SK-N-SH treated with all-trans-retinoic acid at 6 μM for 48 hours (cell line): ENCODE measurements around the gene HPS3.

Experiments
- ATAC-seq: fragments of 200-7000 bp; cut with Tn5 transposase; 3 replicates; pipeline ENCODE4 v1.9.1; 2020; ENCODE audit warnings: mild to moderate bottlenecking, moderate library complexity
- ARNTL ChIP-seq: fragments of 450-650 bp; formaldehyde crosslinking; IDR thresholded peaks from 2 replicates; pipeline ENCODE4 v1.5.0; 2020; ENCODE audit warnings: low read depth, mild to moderate bottlenecking, moderate library complexity, borderline replicate concordance
- BACH2 ChIP-seq: fragments of 250-450 bp; sonication (Bioruptor Pico); IDR thresholded peaks from 2 replicates; pipeline ENCODE4 v1.9.0; 2021; ENCODE audit warnings: mild to moderate bottlenecking, borderline replicate concordance
- CREB5 ChIP-seq: fragments of 250-450 bp; sonication (Bioruptor Pico); IDR thresholded peaks from 2 replicates; pipeline ENCODE4 v1.5.1; 2020; ENCODE audit warnings: low read depth, mild to moderate bottlenecking, moderate library complexity
- CSDC2 ChIP-seq: fragments of 250-450 bp; sonication (Bioruptor Pico); IDR thresholded peaks from 2 replicates; pipeline ENCODE4 v1.5.0; 2020; ENCODE audit warnings: mild to moderate bottlenecking, moderate library complexity
- CSRNP3 ChIP-seq: fragments of 250-450 bp; sonication (Bioruptor Pico); IDR thresholded peaks from 2 replicates; pipeline ENCODE4 v1.5.1; 2021; ENCODE audit warnings: mild to moderate bottlenecking, moderate library complexity
- ESRRG ChIP-seq: fragments of 250-450 bp; sonication (Bioruptor Pico); IDR thresholded peaks from 2 replicates; pipeline ENCODE4 v1.6.1; 2021; ENCODE audit warnings: mild to moderate bottlenecking
- GLIS3 ChIP-seq: fragments of 250-450 bp; sonication (Bioruptor Pico); IDR thresholded peaks from 2 replicates; pipeline ENCODE4 v1.5.0; 2020; ENCODE audit warnings: mild to moderate bottlenecking, moderate library complexity
- OSR1 ChIP-seq: fragments of 250-450 bp; sonication (Bioruptor Pico); IDR thresholded peaks from 2 replicates; pipeline ENCODE4 v1.8.0; 2022; ENCODE audit warnings: moderate library complexity, mild to moderate bottlenecking, inconsistent platforms
- PATZ1 ChIP-seq: fragments of 250-450 bp; sonication (Bioruptor Pico); IDR thresholded peaks from 2 replicates; pipeline ENCODE4 v1.8.0; 2020; ENCODE audit warnings: mild to moderate bottlenecking, moderate library complexity, borderline replicate concordance
- POU6F1 ChIP-seq: fragments of 250-450 bp; sonication (Bioruptor Pico); IDR thresholded peaks from 2 replicates; pipeline ENCODE4 v1.8.0; 2021; ENCODE audit warnings: low read depth, mild to moderate bottlenecking, moderate library complexity, borderline replicate concordance
- PPARA ChIP-seq: fragments of 250-450 bp; sonication (Bioruptor Pico); IDR thresholded peaks from 2 replicates; pipeline ENCODE4 v1.5.0; 2020; ENCODE audit warnings: mild to moderate bottlenecking, borderline replicate concordance
- RARB ChIP-seq: fragments of 250-450 bp; sonication (Bioruptor Pico); IDR thresholded peaks from 2 replicates; pipeline ENCODE4 v1.8.0; 2021; ENCODE audit warnings: mild to moderate bottlenecking, moderate library complexity
- SNAI2 ChIP-seq: fragments of 250-450 bp; sonication (Bioruptor Pico); IDR thresholded peaks from 2 replicates; pipeline ENCODE4 v1.5.0; 2020; ENCODE audit warnings: mild to moderate bottlenecking, moderate library complexity
- TCF4 ChIP-seq: fragments of 250-450 bp; sonication (Bioruptor Pico); IDR thresholded peaks from 2 replicates; pipeline ENCODE4 v1.8.0; 2021; ENCODE audit warnings: mild to moderate bottlenecking, moderate library complexity, borderline replicate concordance
- TOX ChIP-seq: fragments of 250-450 bp; sonication (Bioruptor Pico); IDR thresholded peaks from 2 replicates; pipeline ENCODE4 v1.8.0; 2021; ENCODE audit warnings: mild to moderate bottlenecking, moderate library complexity, borderline replicate concordance
- TSHZ2 ChIP-seq: fragments of 250-450 bp; sonication (Bioruptor Pico); IDR thresholded peaks from 2 replicates; pipeline ENCODE4 v1.5.0; 2020; ENCODE audit warnings: mild to moderate bottlenecking, moderate library complexity
- ZC3H10 ChIP-seq: fragments of 250-450 bp; sonication (Bioruptor Pico); IDR thresholded peaks from 2 replicates; pipeline ENCODE4 v1.5.1; 2021; ENCODE audit warnings: mild to moderate bottlenecking, moderate library complexity
- ZFP3 ChIP-seq: fragments of 250-450 bp; sonication (Bioruptor Pico); IDR thresholded peaks from 2 replicates; pipeline ENCODE4 v1.5.0; 2020; ENCODE audit warnings: mild to moderate bottlenecking, moderate library complexity
- ZFP30 ChIP-seq: fragments of 450-650 bp; formaldehyde crosslinking; IDR thresholded peaks from 2 replicates; pipeline ENCODE4 v1.5.0; 2022; ENCODE audit warnings: mild to moderate bottlenecking, moderate library complexity
- ZNF565 ChIP-seq: fragments of 450-650 bp; formaldehyde crosslinking; conservative IDR thresholded peaks from 2 replicates; pipeline ENCODE4 v1.5.0; 2020; ENCODE audit warnings: low read depth, mild to moderate bottlenecking, moderate library complexity
- ZNF70 ChIP-seq: fragments of 450-650 bp; formaldehyde crosslinking; IDR thresholded peaks from 2 replicates; pipeline ENCODE4 v1.5.0; 2020; ENCODE audit warnings: mild to moderate bottlenecking, moderate library complexity
- ZNF8 ChIP-seq: fragments of 450-650 bp; formaldehyde crosslinking; IDR thresholded peaks from 2 replicates; pipeline ENCODE4 v1.5.0; 2020; ENCODE audit warnings: mild to moderate bottlenecking, moderate library complexity

The HPS3 gene

GRCh38 chr3:149089395-149089794, 40.0 kb upstream of the HPS3 start (continued):
- TF ChIP-seq ZNF565 (CRISPR knock-in tag) (no peak), TSHZ2 (CRISPR knock-in tag) (no peak), RARB (CRISPR knock-in tag) (no peak), ZNF70 (CRISPR knock-in tag) (no peak)

GRCh38 chr3:149090461-149090860, 39.0 kb upstream of the HPS3 start:
- TF ChIP-seq BACH2 = no peak
- TF ChIP-seq ESRRG (CRISPR knock-in tag) = no peak
- TF ChIP-seq PATZ1 = no peak
- TF ChIP-seq ZNF8 (CRISPR knock-in tag) = no peak
- no peak for TF ChIP-seq CREB5 (CRISPR knock-in tag)
- TF ChIP-seq OSR1 = no peak
- TF ChIP-seq GLIS3 (CRISPR knock-in tag) = no peak
- no peak for TF ChIP-seq TOX
- no peak for TF ChIP-seq ZFP30 (CRISPR knock-in tag)
- TF ChIP-seq ZNF565 (CRISPR knock-in tag) = no peak
- TF ChIP-seq PPARA (CRISPR knock-in tag) = no peak
- ATAC-seq = no peak

GRCh38 chr3:149090907-149091306, 38.5 kb upstream of the HPS3 start:
- ATAC-seq = no peak
- TF ChIP-seq ZNF70 (CRISPR knock-in tag) (no peak), TOX (no peak), CSDC2 (CRISPR knock-in tag) (no peak), ZNF565 (CRISPR knock-in tag) (no peak), RARB (CRISPR knock-in tag) (no peak), PPARA (CRISPR knock-in tag) (no peak), PATZ1 (no peak), CSRNP3 (CRISPR knock-in tag) (no peak), ZFP3 (CRISPR knock-in tag) (no peak), ZNF8 (CRISPR knock-in tag) (no peak), ZFP30 (CRISPR knock-in tag) (no peak), SNAI2 (no peak), OSR1 (no peak), POU6F1 (CRISPR knock-in tag) (no peak), ZC3H10 (CRISPR knock-in tag) (no peak), ARNTL (no peak), TSHZ2 (CRISPR knock-in tag) (no peak), CREB5 (CRISPR knock-in tag) (no peak), TCF4 (CRISPR knock-in tag) (no peak)
- TF ChIP-seq, all 23 proteins: peak for 0
